ENCODE measurements around the gene GBP3. TPM values are rescaled to one million over a fixed set of nuclear protein-coding genes. Genes with fewer than 3 reads are reported as not detected.
"Not testable (repeated sequence)": the region's sequence is repeated elsewhere in the genome, so short reads cannot be mapped to it uniquely, and the experiment has no call there.

Gene GBP3
- total and polyA plus RNA-seq, 8 donors, result 2.1 to 18.4 (median 3.9) TPM

DNA sequence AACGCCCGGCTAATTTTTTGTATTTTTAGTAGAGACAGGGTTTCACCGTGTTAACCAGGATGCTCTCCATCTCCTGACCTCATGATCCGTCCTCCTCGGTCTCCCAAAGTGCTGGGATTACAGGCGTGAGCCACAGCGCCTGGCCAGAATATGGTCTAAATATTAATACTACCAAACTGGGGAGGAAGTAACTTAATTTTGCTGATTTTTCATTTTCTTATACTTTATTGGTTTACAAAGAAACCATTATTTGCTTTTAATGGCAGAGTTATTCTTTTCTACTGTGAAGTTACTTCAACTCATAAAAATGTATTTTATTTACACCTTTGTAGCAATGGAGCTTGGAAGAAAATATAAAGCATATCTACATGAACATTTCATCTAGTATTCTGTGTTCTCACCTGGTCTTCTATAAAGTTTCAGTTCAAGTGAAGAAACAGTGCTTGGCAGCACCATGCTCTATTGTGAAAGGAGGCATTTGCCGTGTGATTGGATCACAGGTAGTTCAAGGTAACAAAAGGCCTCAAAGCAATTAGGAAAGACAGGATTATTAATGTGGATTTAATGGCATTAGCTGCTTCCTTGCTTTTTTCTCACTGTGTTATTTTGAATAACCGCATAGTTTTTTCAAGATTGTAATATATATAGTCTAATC lies 28.8 kb upstream of the GBP3 start:
- FAIRE-seq (no peak), DNase-seq (no peak), ATAC-seq (no peak)
- H3K4me1 ChIP-seq, result no peaks in the 10 kb centered on the region
- H3K4me3 ChIP-seq, result no peak overlapping the region
- TF ChIP-seq, protein P1, sequence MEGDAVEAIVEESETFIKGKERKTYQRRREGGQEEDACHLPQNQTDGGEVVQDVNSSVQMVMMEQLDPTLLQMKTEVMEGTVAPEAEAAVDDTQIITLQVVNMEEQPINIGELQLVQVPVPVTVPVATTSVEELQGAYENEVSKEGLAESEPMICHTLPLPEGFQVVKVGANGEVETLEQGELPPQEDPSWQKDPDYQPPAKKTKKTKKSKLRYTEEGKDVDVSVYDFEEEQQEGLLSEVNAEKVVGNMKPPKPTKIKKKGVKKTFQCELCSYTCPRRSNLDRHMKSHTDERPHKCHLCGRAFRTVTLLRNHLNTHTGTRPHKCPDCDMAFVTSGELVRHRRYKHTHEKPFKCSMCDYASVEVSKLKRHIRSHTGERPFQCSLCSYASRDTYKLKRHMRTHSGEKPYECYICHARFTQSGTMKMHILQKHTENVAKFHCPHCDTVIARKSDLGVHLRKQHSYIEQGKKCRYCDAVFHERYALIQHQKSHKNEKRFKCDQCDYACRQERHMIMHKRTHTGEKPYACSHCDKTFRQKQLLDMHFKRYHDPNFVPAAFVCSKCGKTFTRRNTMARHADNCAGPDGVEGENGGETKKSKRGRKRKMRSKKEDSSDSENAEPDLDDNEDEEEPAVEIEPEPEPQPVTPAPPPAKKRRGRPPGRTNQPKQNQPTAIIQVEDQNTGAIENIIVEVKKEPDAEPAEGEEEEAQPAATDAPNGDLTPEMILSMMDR (IDR thresholded peaks at IDR 0.05), result no peak
- no peak overlapping the region for H3K27ac ChIP-seq
- 71 to 81% methylated on average over 9 of the region's 9 CpGs for WGBS, 2 donors
- H3K9me3 ChIP-seq, result no peaks in the 10 kb centered on the region
- no peaks in the 10 kb centered on the region for H3K27me3 ChIP-seq
- no peaks in the 10 kb centered on the region for H3K36me3 ChIP-seq
- intact Hi-C loops (cut with DNase I), result no loop called here

DNA sequence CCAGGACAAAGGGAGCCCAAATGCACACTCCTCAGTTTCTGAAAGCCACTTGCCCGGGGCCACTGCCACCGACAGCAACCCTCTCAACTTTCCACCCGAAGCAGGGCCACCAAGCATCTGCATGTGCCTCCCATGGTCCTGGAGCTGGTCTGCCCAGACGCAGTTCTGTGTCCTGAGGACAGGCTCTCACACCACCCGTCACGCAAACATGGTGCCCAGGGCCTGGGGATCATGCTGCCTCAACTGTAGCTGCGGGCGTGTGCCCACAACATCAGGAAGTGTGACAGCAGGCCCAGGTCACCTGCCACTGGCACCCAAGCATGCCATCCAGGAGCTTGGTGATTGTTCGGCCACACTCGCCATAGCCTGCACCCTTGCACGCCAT lies 28.0 kb upstream of the GBP3 start:
- intact Hi-C loops (cut with DNase I), result no loop called here
- Histone ChIP-seq H3K27ac (no peak overlapping the region), H3K9me3 (no peaks in the 10 kb centered on the region), H3K27me3 (no peaks in the 10 kb centered on the region), H3K4me3 (no peak overlapping the region), H3K4me1 (no peaks in the 10 kb centered on the region), H3K36me3 (no peaks in the 10 kb centered on the region)
- TF ChIP-seq, protein P1 (IDR thresholded peaks at IDR 0.05), result no peak
- FAIRE-seq, result no peak
- peak in 1 of 6 donors; percentile 43 for DNase-seq
- no peak for ATAC-seq
- WGBS, 2 donors, result 90 to 94% methylated on average over 11 of the region's 11 CpGs

DNA sequence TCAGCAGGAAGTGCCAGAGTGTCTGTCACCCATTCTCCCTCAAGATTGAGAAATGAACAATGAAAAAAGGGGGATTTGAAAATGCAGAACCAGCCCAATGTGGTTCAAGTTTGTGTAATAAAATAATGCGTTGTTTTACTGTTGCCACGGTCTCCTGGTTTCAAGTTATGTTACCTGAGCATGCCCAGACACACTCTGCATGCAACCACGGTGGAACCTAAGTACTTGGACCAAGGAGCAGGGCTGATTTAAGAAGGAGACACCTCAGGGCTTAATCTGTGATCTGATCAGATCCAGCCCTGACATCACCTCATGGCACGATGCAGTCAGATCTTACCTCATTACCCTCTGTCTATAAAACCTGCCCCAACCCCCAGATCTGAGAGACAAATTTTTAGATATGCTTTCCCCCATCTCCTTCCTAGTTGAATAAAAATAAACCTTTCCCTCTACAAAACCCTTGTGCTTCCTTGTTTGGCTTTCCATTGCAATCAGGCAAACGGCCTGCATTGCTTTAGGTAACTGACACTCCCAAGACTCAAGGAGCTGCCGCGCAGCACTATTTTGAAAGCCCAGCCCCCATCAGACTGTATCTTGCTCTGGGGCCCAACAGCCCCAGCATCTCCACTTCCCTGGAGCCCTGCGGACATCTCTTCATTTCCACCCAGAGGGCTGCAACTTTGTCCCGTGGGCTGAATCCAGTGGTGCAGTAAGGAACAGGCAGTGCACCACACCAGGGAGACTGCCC lies 27.4 kb upstream of the GBP3 start:
- H3K4me1 ChIP-seq; H3K36me3 ChIP-seq; H3K27me3 ChIP-seq; H3K4me3 ChIP-seq; intact Hi-C loops (cut with DNase I); ATAC-seq; H3K27ac ChIP-seq; FAIRE-seq; H3K9me3 ChIP-seq: not testable (repeated sequence)
- peak in 1 of 6 donors; percentile 16 for DNase-seq
- WGBS, 2 donors, result 80 to 88% methylated on average over 9 of the region's 9 CpGs

DNA sequence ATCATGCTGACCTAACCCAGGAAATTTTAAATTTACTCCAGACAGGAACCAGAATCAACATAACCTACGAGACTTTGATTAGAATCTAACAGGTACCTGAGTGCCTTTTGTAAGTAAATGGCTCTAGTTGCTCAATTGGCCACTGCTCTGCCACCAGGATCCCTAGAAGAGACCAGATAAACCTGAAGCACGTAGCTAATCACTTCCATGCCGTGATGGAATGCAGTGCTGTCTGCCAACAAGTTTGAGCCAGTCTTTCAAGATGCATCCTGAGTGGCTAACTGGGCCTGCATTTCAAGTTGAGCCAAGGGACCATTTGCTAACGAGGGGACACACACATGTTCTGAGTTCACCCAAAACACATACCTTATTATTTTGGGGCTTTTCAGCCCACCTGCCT lies 26.5 kb upstream of the GBP3 start:
- H3K27ac ChIP-seq; H3K4me3 ChIP-seq; H3K36me3 ChIP-seq; H3K4me1 ChIP-seq; FAIRE-seq; intact Hi-C loops (cut with DNase I); H3K9me3 ChIP-seq; H3K27me3 ChIP-seq; DNase-seq: not testable (repeated sequence)
- ATAC-seq, result peak in 1 of 4 donors; percentile 27
- 63 to 74% methylated on average over 2 of the region's 4 CpGs for WGBS, 2 donors

DNA sequence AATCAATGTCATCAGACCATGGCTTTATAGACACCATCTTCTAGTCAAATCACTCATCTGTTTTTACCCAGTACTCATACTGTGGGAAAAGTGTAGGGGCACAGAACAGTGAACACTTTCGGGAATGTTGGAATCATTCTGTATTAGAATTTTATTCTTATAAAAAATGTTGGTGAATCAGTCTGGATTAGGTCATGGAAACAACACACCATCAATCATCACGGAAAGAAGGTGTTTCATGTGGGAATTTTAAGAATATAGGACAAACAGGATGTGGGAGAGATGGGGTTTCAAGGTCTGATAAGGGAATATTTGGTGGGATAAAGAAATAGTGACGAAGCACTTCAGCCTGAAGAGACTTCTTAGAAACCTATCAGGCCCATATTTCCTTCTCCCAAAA lies 25.1 kb upstream of the GBP3 start:
- WGBS, 2 donors, result 54 to 61% methylated on average over 3 of the region's 3 CpGs
- FAIRE-seq, result no peak

DNA sequence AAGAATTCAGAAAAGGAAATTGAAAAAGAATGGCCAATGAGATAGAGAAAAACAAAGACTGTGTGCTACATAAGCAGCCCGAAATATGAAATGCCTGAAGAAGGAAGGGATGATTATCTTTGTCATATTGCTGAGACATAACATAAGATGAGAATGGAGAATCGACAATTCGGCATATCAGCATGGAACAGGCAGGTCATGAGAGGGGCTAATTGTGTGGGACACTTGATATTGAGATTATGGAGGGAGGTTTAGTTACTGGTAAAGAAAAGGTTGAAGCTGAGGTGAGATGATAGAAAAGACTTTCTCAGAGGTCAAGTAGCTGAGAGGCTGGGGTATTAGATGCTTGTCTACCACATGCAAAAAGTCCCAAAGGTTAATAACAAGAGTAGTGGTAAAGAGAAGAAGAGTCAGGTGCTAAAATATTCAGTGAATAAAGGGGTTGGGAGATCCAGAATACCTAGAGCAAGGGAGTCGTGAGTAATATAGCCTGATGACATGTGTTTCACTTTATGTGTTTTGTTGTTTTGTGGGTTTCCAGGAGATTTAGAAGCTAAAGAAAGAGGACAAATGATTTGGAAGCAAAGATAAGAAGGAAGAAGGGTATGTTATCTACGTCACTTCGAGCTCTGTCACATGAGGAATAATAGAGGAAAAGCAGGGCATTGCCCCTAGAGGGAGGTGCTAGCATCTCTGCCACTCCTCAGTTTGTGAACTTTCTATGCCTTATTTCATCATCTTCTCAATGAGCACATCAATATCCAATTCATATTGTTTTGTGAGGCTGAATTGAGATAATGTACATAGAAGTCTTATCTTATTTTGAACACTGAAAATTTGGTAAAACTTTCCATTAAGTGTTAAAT lies 23.9 kb upstream of the GBP3 start:
- H3K4me3 ChIP-seq; DNase-seq; H3K9me3 ChIP-seq; ATAC-seq; H3K36me3 ChIP-seq; H3K27ac ChIP-seq; H3K4me1 ChIP-seq; FAIRE-seq; H3K27me3 ChIP-seq; intact Hi-C loops (cut with DNase I): not testable (repeated sequence)
- WGBS, 2 donors, result 78 to 88% methylated on average over 6 of the region's 6 CpGs

More for the DNA sequence above, 25.1 kb upstream of the GBP3 start:
- TF ChIP-seq, protein P1 (IDR thresholded peaks at IDR 0.05), result no peak
- no peaks in the 10 kb centered on the region for H3K9me3 ChIP-seq
- H3K36me3 ChIP-seq, result no peaks in the 10 kb centered on the region
- H3K4me3 ChIP-seq, result no peak overlapping the region
- H3K4me1 ChIP-seq, result no peaks in the 10 kb centered on the region
- intact Hi-C loops (cut with DNase I), result no loop called here
- H3K27me3 ChIP-seq, result no peaks in the 10 kb centered on the region
- DNase-seq, result no peak
- no peak for ATAC-seq
- H3K27ac ChIP-seq, result no peak overlapping the region

Measured in pancreas (tissue), 10 donors.